ENCODE data around the gene SPESP1.

Gene SPESP1

DNA sequence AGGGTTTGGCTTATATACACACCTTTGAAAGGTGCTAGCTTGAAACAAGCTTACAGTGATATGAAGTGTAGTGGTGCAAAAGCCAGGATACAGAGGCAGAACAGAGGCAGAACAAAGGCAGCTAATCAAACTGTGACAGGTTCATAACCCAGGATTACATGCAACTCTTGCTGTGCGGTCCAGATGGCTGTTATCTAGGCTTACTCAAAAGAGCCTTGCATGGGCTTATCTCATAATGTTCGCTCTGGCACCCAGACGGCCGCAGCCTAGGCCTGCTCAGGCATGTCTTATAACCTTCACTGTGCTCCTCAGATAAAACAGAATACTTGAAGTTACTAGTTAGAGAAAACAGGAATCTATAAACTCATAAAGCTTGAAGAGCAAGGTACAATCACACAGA, 61.4 kb downstream of the SPESP1 start:
- DNase-seq (no peak), ATAC-seq (no peak)

DNA sequence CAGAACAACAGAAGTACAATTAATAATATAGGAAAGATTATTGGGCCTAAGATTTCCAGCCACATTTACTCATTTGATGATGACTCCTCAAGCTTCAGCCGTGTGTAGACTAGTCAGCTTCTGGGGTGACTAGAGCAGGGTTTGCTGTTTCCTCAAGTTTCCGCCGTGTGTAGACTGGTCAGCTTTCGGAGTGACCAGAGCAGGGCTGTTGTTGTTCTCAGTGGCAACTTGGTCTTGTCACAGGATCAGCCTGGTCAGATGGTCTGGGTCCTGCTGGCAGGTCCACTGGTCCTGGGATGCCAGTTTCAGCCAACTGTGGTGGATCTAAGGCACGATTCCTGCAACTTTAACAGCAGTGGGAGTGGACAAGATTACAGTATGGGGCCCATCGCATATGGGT, 62.4 kb downstream of the SPESP1 start:
- DNase-seq = no peak
- no peak for ATAC-seq

DNA sequence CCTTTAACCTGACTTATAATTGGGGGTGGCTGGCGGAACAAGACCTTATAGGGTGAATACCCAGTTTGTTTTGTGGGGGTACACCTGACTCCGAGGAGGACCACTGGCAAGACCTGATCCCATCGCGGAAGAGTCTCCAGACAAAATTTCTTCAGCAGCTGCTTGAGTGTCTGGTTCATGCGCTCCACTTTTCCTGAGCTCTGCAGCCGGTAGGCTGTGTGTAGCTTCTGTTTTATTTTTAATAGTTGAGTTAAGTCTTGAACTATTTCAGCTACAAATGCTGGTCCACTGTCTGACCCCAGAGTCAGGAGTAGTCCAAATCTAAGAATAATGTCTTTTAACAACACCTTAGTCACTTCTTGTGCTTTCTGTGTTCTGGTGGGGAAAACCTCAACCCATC, 63.0 kb downstream of the SPESP1 start:
- no peak for ATAC-seq

DNA sequence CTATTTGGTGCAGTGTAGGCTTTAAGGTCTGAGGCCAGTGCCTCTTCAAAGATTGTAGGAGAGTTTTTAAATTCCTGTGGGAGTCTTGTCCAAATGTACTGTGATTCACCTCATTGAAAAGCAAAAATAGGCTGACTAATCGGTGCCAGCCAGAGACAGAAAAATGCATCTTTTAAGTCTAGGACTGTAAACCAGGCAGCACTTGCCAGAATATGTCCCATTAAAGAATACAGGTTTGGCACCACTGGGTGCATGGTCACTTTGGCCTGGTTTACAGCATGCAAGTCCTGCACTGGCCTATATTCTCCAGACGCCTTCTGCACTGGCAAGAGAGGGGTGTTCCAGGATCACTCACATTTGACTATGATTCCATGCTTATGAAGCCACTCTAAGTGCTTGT, 63.8 kb downstream of the SPESP1 start:
- ATAC-seq = no peak

More for the DNA sequence above, 63.0 kb downstream of the SPESP1 start:
- DNase-seq = no peak

DNA sequence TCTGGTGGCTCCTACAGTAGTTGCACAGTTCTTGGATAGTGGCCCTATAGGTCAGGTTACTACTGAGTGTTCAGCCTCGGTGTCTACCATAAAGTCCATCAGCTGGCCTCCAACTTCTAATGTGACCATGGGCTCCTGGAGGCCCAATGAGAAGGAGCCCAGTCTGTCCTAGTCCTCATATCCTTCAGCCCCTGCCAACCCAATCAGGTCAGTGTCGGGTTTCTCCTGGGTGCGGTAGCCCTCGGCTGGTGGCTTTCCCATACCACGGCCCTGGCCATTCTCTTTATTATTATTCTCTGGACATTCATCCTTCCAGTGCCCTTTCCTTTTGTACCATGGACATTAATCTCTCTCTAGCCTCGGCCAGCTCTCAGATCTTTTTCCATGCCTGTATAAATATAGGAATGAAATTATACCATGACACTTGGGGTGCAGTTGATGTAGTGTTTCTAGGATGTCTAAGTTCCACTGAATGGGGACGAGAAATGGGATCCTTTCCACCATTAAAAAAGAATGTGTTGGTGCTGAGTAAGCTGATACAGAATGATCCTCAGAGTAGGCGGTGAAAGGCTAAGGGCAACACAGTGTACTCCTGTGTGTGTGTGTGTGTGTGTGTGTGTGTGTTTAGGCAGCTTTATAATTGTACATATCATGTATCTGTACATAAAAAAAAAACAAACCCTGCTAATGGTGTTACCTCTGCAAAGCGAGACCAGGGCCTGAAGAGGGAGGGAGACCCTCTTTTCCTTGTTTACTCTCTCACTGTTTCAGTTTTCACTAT, 64.8 kb downstream of the SPESP1 start:
- DNase-seq (no peak), ATAC-seq (no peak)

More for the DNA sequence above, 63.8 kb downstream of the SPESP1 start:
- DNase-seq = no peak

Data from stimulated activated naive CD8-positive, alpha-beta T cell treated with anti-CD3 and anti-CD28 coated beads, Interleukin-15, Interleukin-2, amounts not matched to agents 100 U/mL and 50 U/mL, for 24 hours (primary cell).